ENCODE measurements around the gene MYPN.
A peak's percentile ranks its signal among the peaks of the same experiment; 100 is the strongest.
"Not testable (repeated sequence)": the region's sequence is repeated elsewhere in the genome, so short reads cannot be mapped to it uniquely, and the experiment has no call there.

MYPN gene

GRCh38 chr10:68135922-68136792 is 26.9 kb downstream of the MYPN start:
- no peak for DNase-seq

DNA sequence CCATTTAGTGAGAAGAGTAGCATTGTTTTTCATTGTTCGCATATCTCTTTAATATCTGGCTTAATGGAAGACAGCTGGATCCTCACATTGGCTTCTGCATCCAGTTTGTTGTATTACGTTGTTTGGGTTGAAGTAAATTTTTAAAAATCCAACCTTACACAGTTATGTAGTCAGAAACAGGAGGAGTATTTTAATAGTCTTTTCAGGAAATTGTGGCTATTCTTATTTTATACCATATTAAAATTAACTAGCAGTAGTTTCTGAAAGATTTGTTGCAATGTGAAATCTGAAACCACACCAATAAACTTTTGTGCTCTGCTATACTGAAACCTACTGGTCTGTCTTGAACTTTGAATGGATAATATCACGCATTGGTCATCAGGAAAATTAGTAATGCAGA is 27.9 kb downstream of the MYPN start:
- no peak for DNase-seq

DNA sequence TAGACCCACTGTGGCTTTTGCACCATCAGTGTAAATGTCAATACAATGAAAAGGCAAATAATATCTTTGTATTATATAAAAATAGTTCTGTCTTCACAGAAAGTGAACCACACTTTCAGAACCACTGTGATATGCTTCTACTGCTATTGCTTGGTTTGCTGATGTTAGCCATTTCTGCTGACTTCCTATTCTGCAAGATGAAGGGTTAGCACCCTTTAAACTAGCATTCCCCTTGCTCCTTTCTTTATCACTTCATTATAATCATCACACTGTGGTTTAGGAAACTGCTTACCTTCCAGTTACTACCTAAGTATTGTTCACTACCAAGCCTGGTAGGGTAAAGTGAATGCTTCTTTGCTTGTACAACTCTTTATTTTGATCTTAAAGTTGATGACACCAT is 29.2 kb downstream of the MYPN start:
- no peak for DNase-seq

DNA sequence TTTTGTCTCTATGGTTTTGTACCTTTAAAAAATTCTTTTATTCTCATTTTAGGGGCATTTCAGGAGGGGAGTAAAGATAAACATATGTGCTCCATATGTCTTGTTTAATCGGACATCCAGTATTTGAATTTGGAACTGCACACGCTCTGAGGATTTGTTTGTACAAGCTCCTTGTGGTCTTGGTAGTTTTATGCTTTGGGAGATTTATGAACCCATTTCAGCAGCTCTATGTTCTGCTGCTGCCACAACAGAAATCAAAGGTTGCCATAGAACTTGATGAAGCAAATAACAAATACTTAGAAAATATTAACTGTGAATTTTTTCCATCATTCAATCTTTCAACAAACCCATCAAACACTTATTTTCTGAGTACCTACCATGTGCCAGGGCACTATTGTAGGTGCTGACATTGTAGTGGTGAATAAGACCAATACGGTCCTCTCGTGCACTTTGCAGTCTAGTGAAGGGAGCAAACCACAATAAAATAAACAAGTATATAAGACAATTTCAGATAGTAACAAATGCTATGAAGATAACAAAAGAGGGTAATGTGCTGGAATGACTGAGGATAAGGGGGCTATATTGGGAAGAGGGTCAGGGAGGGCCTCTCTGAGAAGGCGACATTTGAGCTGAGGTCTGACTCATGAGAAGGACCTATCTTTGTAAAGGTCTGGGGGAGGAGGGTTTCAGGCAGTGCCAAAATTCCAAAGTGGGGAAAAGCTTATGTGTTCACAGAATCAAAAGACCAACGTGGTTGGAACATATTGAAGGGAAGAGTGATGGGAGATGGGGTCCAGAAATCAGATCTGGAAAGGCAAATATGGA is 30.4 kb downstream of the MYPN start:
- DNase-seq: no peak

GRCh38 chr10:68142761-68143160 is 33.5 kb downstream of the MYPN start:
- DNase-seq: no peak

DNA sequence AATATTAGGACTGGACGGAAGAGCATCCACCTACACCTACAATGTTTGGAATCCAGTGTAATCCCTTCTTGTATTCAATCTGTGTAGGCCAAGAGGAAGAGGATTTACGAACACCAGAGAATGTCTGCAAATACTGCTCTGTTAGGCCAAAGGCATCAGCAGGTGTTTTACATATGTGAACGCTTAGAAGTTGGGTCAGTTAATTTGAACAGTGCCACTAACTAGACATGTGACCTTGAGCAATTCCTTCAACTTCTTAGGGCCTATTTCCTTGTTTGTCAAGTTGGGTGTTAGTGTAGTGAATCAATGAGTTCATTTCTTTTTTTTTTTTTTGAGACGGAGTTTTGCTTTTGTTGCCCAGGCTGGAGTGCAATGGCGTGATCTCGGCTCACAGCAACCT is 35.4 kb downstream of the MYPN start:
- no peak for DNase-seq

GRCh38 chr10:68145705-68146104 is 36.4 kb downstream of the MYPN start:
- no peak for DNase-seq

DNA sequence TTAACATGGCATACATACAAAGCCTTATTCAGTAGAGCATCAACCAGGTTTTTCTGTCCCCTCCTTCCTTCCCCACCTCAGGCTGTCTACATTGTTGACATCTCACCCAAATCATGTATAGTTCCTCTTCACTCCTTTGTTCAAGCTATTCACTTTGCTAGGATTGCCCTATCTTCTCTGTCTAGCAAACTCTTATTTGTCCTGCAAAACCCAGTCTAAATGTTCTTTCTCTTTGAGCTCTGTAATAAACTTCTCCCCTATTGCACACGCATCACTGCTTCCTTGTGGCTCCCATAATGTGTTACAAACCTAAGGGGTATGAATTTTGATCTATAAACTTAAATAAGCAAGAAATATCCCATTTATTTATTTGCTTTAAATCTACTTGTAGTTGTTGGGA is 36.8 kb downstream of the MYPN start:
- no peak for DNase-seq

DNA sequence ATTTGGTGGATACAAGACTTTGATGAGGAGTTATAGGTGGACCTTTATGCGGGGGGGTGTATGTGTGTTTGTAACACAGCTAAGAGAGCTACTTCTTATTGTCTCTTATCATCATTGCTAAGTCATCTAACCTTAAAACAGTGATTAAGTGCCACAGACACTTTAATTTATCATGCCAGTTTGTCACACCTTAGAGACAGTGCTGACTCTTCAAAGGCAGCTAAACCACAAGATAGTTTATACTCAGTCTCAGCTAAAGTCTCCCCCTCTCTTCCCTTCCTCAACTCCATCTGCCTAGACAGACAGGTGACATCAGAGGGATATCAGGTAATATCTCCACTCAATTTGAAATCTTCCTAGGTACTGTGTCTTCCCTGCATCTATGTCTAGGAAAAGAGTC is 42.2 kb downstream of the MYPN start:
- no peak for DNase-seq

- peak; percentile 97 for DNase-seq
Measured at GRCh38 chr10:68153473-68154210, 44.4 kb downstream of the MYPN start.

DNA sequence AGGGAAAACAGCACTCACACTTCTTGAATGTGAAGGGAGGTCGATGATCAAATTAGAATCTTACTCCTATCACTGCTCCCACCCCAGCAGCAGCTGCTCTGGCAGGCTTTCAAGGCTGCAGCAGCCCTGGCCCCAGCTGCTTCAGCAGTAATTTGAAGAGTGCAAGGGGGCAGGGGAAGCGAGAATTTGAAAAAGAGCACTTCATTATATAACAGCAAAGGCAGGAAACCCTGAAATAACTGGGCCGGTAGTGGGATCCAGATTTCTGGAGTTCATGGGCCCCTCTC is 44.9 kb downstream of the MYPN start:
- DNase-seq: no peak

GRCh38 chr10:68155615-68156210 is 46.4 kb downstream of the MYPN start:
- DNase-seq: peak; percentile 30

DNA sequence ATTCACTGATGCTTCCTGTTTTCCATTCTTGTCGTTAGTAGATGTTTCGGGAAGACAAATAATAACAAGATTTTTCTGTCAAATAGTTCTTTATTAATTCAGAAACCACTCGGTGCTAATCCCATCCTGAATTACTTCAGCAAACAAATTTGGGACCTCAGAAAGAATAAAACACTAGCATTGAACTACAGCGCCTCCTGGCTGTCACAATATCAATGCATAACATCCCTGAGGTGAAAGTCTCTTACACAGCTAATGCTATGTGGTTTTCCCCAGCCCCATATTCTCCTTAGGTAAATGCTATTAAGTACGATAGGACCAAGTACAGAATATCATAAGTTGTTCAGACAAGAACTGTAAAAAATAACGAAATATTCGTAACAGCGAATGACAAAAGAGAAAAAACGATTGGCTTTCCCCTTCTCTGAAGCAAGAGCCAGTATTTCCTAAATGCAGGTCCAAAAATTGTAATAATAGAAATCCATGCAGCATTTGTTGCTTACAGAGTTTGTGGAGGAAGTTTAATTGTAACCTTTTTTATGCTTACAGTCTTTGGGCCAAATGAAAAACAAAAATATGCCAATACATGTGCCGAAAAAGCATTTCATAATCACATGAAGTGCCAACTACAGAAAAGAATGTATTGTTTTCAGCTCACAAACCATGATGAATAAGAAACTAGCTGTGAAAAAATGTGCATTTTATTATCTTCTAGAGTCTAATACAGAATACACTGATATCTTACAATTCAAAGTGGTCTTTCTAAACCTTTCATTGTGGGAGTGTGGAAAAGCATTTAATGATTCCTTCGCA is 47.3 kb downstream of the MYPN start:
- DNase-seq: peak; percentile 65

GRCh38 chr10:68157522-68157921 is 48.2 kb downstream of the MYPN start:
- not testable (repeated sequence) for DNase-seq

DNA sequence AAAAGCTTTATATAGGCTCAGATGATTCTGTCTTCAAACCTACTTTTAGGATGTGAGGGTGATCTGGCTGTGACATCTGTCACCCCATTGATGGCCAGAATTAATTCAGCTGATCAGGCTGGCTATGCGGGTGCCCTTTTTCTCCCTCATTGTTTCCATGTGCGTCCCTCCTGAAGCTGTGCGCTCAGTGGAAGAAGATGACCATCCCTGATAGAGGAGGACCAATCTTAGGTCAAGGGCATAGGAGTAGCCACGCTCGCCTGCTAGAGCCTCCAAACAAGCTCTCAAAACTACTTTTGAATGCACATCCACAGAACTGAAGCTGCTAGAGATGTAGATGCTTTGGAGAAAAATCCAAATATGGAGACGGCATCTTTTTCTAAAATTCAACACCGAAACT is 48.7 kb downstream of the MYPN start:
- no peak for DNase-seq

DNA sequence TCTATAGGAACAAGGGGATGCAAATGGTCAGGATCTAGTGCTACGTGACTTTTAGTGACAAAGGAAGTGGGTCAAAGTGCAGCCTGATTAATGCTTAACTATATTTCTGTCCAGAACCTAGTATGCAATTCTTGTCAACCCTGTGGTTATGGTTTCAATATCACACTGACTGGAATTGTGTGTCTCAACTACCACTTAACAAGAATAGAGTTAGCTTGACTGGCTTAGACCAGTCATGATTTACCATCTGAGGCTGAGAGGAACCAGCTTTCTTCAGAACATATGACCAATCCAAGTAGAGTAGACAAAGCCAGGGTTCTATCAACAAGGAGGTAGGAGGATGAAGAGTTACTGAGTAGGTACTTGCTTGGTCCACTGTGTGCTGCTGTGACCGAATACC is 54.4 kb downstream of the MYPN start:
- DNase-seq: peak; percentile 29

DNA sequence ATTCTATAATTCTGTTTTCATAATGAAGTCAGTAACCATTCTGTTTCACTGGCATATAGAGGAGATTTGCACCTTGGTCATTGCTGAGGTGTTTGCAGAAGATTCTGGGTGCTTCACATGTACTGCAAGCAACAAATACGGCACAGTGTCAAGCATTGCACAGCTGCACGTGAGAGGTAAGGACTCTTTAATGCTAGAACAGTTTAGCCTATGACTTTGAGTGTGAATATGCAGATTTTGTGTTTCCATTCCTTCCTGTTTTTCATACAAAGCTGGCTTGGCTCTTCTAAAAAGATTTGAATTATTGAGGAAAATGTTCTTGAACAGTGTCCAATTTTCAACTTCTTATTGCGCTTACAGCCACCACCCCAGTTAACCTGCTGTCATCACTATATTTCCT is 56.4 kb downstream of the MYPN start:
- DNase-seq: no peak

GRCh38 chr10:68166871-68167585 is 57.7 kb downstream of the MYPN start:
- peak; percentile 78 for DNase-seq

DNA sequence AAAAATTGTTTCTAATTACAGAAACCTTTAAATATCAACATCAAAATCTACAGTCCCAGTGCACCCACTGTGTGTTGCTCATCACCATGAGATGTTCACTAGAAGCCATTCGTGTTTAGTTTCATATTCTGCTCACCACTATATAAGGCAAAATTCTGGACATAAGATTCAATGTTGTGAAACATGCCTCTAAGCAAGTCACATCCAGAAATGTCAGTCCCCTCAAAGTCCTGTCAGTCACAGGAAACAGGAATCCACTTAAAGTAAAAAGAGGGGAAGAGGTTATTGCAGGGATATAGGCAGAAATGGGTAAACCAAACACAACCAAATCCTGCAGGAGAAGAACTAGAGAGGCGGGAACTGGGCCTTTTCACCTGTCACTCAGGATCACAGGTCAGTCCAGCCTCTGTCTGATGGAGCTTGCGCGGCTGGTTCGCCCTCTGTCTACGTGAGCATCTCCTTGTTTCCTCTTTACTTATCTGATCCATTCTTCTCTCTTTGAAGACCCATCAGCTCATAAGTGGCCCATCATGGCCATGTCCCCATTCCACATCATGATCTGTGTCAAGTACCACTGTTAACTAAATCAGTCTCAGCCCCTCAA is 58.4 kb downstream of the MYPN start:
- DNase-seq: peak; percentile 68

GRCh38 chr10:68171539-68172080 is 62.3 kb downstream of the MYPN start:
- DNase-seq: no peak

GRCh38 chr10:68172324-68172723 is 63.0 kb downstream of the MYPN start:
- DNase-seq: no peak
